GM21619 (cell line): ENCODE measurements around the gene MTARC2.

Experiments
- ATAC-seq: cut with Tn5 transposase; IDR thresholded peaks from one replicate; pipeline ENCODE4 v1.9.1; 2021; ENCODE audit not compliant: unreplicated experiment

The MTARC2 gene

DNA sequence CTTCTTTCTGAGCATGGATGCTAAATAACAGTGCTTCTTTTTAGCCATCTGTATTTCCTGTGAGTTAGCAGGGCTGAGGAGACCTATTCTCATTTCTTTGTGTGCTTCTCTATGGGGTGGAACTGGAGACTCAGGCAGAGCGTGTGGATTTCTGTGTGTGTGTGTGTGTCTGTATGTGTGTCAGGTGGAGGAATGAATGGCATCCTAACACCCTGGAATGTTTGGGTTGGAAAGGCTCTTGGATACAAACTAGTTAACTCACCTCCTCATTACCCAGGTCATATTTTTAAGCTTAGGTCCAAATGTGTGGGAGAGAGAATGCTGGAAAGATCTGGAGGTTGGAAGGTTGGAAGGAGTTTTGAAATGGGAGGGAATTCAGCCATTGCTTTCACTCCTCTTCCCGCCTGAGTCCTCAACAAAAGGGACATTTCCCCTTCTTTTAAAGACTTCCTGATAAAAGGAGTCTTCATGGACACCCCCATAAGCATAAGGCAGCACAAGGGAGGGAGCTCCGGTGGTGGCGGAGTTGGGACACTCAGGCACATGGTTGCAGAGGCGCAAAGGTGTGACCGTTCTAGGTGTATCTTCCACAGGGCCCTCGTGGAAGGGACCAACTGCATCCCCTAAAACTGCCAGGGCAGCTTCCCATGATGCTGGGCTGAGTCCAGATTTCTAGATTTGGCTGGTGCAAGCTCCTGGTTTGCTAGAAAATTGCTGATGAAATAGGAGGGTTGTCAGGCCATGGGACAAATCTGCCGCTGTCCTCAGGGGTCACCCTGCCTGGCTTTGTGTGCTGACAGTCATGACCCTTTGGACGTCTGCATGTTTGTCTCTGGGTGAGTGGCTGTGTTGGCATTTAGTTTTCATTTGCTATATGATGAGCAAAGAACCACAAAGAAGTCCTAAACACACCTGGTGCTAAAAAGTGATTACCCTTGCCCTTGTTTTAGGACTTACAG lies 76.2 kb downstream of the MTARC2 start:
- ATAC-seq = no peak

GRCh38 chr1:220825819-220826551 lies 77.9 kb downstream of the MTARC2 start:
- ATAC-seq = no peak

DNA sequence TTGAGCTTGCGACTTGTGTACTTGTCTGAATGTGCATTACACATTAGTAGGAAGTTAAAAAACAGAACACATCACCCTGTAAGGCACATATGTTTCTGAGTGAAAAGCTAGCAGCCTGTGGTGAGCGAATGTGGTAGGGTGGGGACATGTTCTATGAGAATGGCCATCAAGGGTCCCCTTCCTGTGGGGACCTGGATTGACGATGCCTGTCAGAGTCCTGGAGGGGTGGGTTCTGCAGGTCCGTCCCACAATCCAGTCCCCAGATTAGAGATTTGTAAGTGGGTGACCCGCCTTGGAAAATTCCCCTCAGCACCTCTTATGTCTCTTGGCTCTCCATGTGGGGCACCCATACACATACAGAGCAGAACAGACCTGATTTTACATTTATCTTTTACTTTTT lies 78.6 kb downstream of the MTARC2 start:
- no peak for ATAC-seq

DNA sequence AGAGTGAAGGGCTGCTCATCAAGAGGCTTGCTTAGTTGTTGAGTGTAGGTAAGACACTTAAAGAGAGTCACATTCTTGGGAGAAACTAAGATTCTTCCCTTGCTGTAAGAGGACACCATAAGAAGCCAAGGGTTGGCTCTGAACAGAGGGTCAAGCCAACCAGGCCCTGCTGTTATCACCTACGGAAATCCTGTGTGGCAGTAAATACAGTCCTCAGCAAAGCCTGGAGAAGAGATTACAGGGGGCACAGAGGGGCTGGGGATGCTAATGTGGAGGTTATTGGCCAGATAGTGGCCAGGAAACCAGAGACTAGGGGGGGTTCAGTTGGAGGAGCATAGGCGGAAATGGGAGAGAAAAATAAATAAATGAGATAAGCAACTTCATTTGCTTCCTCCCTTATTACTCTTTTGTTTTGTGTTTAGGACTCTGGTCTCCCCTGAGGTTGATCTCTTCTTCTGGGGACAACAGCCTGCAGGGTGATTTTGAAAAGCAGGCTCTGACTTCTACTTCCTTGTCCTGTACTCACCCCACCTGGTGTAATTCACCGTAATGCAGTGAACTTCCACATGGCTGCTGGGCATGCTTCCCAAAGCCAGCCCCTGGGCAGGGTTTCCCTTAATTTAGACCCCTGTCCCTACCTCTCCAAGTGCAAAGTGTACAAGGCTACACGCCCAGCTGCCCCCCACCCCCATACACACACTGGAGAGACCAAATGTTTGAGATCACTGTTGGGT lies 79.5 kb downstream of the MTARC2 start:
- ATAC-seq = no peak

DNA sequence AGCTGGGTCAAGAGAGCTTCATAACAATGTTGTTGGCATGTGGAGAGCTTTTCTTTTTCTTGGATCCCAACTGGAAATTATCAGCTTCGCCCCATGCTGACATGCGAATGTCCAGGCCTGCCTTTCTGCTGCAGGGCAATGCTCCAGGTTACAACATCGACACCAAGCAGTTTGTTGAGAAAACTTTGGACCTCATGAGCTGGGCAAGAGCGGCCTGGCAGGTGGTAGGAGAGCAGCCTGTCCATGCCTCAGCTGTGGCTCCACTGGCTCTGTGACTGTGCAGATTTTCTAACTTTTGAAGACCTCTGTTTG lies 80.0 kb downstream of the MTARC2 start:
- no peak for ATAC-seq

- ATAC-seq = no peak
These were observed 80.9 kb downstream of the MTARC2 start for GRCh38 chr1:220828950-220829586.

DNA sequence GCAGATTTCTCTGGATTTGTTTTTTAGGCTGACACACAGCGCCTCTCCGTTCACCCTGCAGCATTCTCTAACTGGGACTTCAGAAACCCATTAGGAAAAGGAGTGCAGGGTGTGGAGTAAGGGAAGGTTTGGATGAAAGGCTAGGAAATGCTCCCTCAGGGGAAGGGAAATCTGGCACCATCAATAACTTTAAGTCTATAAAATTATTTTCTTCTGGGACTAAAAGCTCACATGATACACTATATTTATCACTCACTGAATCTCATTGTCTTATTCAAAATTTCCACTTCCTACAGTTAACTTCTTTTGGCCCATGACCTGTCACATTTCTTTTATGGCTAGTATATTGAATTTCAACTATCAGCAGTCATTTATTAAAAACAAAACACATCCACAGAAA lies 85.3 kb downstream of the MTARC2 start:
- no peak for ATAC-seq
